HL-60 (cell line): Measurements from ENCODE around the gene B4GAT1.

Source experiments
- CTCF ChIP-seq: IDR thresholded peaks from one replicate; pipeline ENCODE4 v1.5.1; 2011; ENCODE audit warnings: low read length, control low read depth, inconsistent platforms; ENCODE audit not compliant: insufficient read depth
- GABPA ChIP-seq: IDR thresholded peaks from 2 replicates; pipeline ENCODE4 v1.6.1; 2012; ENCODE audit warnings: low read depth
- POLR2AphosphoS5 ChIP-seq: IDR thresholded peaks from 2 replicates; pipeline ENCODE4 v1.6.1; 2012; ENCODE audit warnings: low read depth
- REST ChIP-seq: IDR thresholded peaks from 2 replicates; pipeline ENCODE4 v1.6.1; 2012; ENCODE audit warnings: low read depth; ENCODE audit not compliant: insufficient replicate concordance

GRCh38 chr11:66323684-66324083 is 23.7 kb downstream of the B4GAT1 start:
- TF ChIP-seq CTCF, result no peak
- TF ChIP-seq REST, result no peak
- no peak for TF ChIP-seq POLR2AphosphoS5
- no peak for TF ChIP-seq GABPA
